Camera-type eye (tissue), 1 donor: ENCODE measurements around the gene KCNA10. TPM values are rescaled to one million over a fixed set of nuclear protein-coding genes. Genes with fewer than 3 reads are reported as not detected.

Experiments used
- total RNA-seq: library from RNA; depleted of rRNA; stranded (reverse); fragments of >200 nt; gene quantifications from one replicate; pipeline ENCODE4 v1.2.3, GENCODE V29; 2014

KCNA10 gene
- not detected for total RNA-seq

GRCh38 chr1:110519125-110519810, at the start of gene KCNA10:
Gene KCNA10, minus strand, starts transcription at chr1:110519175. Its CDS starts 388 bp downstream, at chr1:110518787.

Other genes with a start within 250 kb of the KCNA10 start
- gene RBM15, start 179.8 kb downstream of the KCNA10 start, total RNA-seq: 63.2 TPM
- 13.6 TPM for gene SLC16A4, start 128.1 kb downstream of the KCNA10 start, total RNA-seq
- gene LAMTOR5, start 111.5 kb downstream of the KCNA10 start, total RNA-seq: 34.8 TPM
- gene PROK1, start 68.0 kb downstream of the KCNA10 start, total RNA-seq: not detected
- 12.1 TPM for gene KCNA2, start 87.2 kb upstream of the KCNA10 start, total RNA-seq
- 3.6 TPM for gene KCNA3, start 155.8 kb upstream of the KCNA10 start, total RNA-seq